Liver (tissue), 9 donors: ENCODE data around the gene HCN2. TPM values are rescaled to one million over a fixed set of nuclear protein-coding genes. Genes with fewer than 3 reads are reported as not detected.

ENCODE experiments used
- DNase-seq: peaks from one replicate; pipeline ENCODE4 v3.0.0-alpha.2; 2017; ENCODE audit warnings: low spot score
- H3K27ac ChIP-seq, 2 donors: one replicate each; pipeline ENCODE4 v1.7.0; 2013; ENCODE audit warnings: inconsistent platforms in 2 of 2, low read length in 2 of 2, control low read depth in 1 of 2, low read depth in 1 of 2, mild to moderate bottlenecking in 1 of 2
- H3K27me3 ChIP-seq, 4 donors: one replicate each; pipeline versions ENCODE4 v1.6.1 to v1.7.0; 2013; ENCODE audit warnings: low read length in 3 of 4, inconsistent platforms in 1 of 4, mild to moderate bottlenecking in 1 of 4, moderate library complexity in 1 of 4; ENCODE audit not compliant: control insufficient read depth in 4 of 4, insufficient read depth in 4 of 4
- H3K36me3 ChIP-seq, 4 donors: one replicate each; pipeline versions ENCODE4 v1.6.1 to v1.7.0; 2013; ENCODE audit warnings: low read length in 3 of 4, mild to moderate bottlenecking in 3 of 4, low read depth in 1 of 4, moderate library complexity in 1 of 4; ENCODE audit not compliant: control insufficient read depth in 4 of 4, insufficient read depth in 3 of 4
- H3K4me1 ChIP-seq, 4 donors: one replicate each; pipeline versions ENCODE4 v1.6.1 to v1.7.0; 2013; ENCODE audit warnings: low read length in 3 of 4, mild to moderate bottlenecking in 3 of 4, moderate library complexity in 1 of 4; ENCODE audit not compliant: control insufficient read depth in 4 of 4, insufficient read depth in 4 of 4
- H3K4me3 ChIP-seq, 3 donors: one replicate each; pipeline versions ENCODE4 v1.6.1 to v1.7.0; 2013; ENCODE audit warnings: low read length in 3 of 3, control low read depth in 1 of 3, low read depth in 1 of 3, mild to moderate bottlenecking in 1 of 3
- H3K9ac ChIP-seq, 2 donors: one replicate each; pipeline ENCODE4 v1.7.0; 2013; ENCODE audit warnings: low read length in 2 of 2, mild to moderate bottlenecking in 2 of 2, moderate library complexity in 2 of 2, control low read depth in 1 of 2, low read depth in 1 of 2
- H3K9me3 ChIP-seq, 4 donors: one replicate each; pipeline versions ENCODE4 v1.6.1 to v1.7.0; 2013; ENCODE audit warnings: low read length in 3 of 4; ENCODE audit not compliant: control insufficient read depth in 4 of 4
- FOXA1 ChIP-seq: IDR thresholded peaks from 2 replicates; pipeline ENCODE4 v1.6.1; 2016; ENCODE audit warnings: antibody characterized with exemption
- FOXA2 ChIP-seq: IDR thresholded peaks from 2 replicates; pipeline ENCODE4 v1.6.1; 2016; ENCODE audit warnings: antibody characterized with exemption
- GABPA ChIP-seq, 2 donors: IDR thresholded peaks in 1 of 2; conservative IDR thresholded peaks in 1 of 2; 2 replicates each; pipeline ENCODE4 v1.6.1; 2016; ENCODE audit warnings: antibody characterized with exemption in 2 of 2, mild to moderate bottlenecking in 1 of 2, moderate library complexity in 1 of 2
- HNF4A ChIP-seq, 2 donors: conservative IDR thresholded peaks; 2 replicates each; pipeline ENCODE4 v1.6.1; 2016; ENCODE audit warnings: antibody characterized with exemption in 2 of 2, mild to moderate bottlenecking in 2 of 2
- HNF4G ChIP-seq: IDR thresholded peaks from 2 replicates; pipeline ENCODE4 v1.6.1; 2016; ENCODE audit warnings: antibody characterized with exemption
- JUND ChIP-seq, 2 donors: IDR thresholded peaks; 2 replicates each; pipeline ENCODE4 v1.6.1; 2016; ENCODE audit warnings: antibody characterized with exemption in 2 of 2
- NR2F2 ChIP-seq: IDR thresholded peaks from 2 replicates; pipeline ENCODE4 v1.6.1; 2016; ENCODE audit warnings: antibody characterized with exemption
- RAD21 ChIP-seq, 2 donors: IDR thresholded peaks; 2 replicates each; pipeline ENCODE4 v1.6.1; 2016; ENCODE audit warnings: antibody characterized with exemption in 2 of 2, mild to moderate bottlenecking in 2 of 2
- RXRA ChIP-seq, 2 donors: IDR thresholded peaks; 2 replicates each; pipeline ENCODE4 v1.6.1; 2017 to 2018; ENCODE audit warnings: antibody characterized with exemption in 2 of 2, mild to moderate bottlenecking in 1 of 2
- TAF1 ChIP-seq: conservative IDR thresholded peaks from 2 replicates; pipeline ENCODE4 v1.6.1; 2016; ENCODE audit warnings: antibody characterized with exemption, mild to moderate bottlenecking
- YY1 ChIP-seq: IDR thresholded peaks from 2 replicates; pipeline ENCODE4 v1.6.1; 2016; ENCODE audit warnings: antibody characterized with exemption, mild to moderate bottlenecking
- WGBS: extraction: QIAGEN DNeasy Blood & Tissue Kit; methylation state at CpG from one replicate; pipeline ENCODE4 v1.1.7; 2013; 5-methylcytosine and 5-hydroxymethylcytosine counted together
- polyA plus RNA-seq, 2 donors: library from polyadenylated mRNA; stranded (reverse) in 1 of 2; unstranded in 1 of 2; fragments of 200-250 nt in 1 of 2; fragments of >200 nt in 1 of 2; fragmentation: Nextera tagmentation in 1 of 2; extraction: Ambion mirVana in 1 of 2; gene quantifications; one replicate each; pipeline versions ENCODE4 v1.2.1 to v1.2.3, GENCODE V29; 2013 to 2015
- total RNA-seq, 2 donors: library from RNA; depleted of rRNA; stranded (reverse); fragments of >200 nt; gene quantifications; one replicate each; pipeline ENCODE4 v1.2.3, GENCODE V29; 2014
- TF ChIP-seq, protein P1 (sequence below): fragments of 150-350 bp; IDR thresholded peaks from 2 replicates; pipeline ENCODE4 v1.5.1; 2017; ENCODE audit warnings: improper control_type of control experiment, low read depth, low read length; ENCODE audit not compliant: missing input control
- TF ChIP-seq, protein P2 (sequence below): IDR thresholded peaks from 2 replicates; pipeline ENCODE4 v1.6.1; 2016; ENCODE audit warnings: antibody characterized with exemption
- TF ChIP-seq, protein P3 (sequence below): IDR thresholded peaks from 2 replicates; pipeline ENCODE4 v1.6.1; 2016; ENCODE audit warnings: antibody characterized with exemption
- TF ChIP-seq, protein P4 (sequence below): IDR thresholded peaks from 2 replicates; pipeline ENCODE4 v1.6.1; 2016; ENCODE audit warnings: antibody characterized with exemption, mild to moderate bottlenecking
- donor health status: healthy.
- donor health status: healthy.
- donor health status: healthy.
- donor health status: healthy.
- donor health status: healthy.

Gene HCN2
- total and polyA plus RNA-seq, 4 donors = 0.05 to 0.17 (median 0.13) TPM; not detected in 1

DNA sequence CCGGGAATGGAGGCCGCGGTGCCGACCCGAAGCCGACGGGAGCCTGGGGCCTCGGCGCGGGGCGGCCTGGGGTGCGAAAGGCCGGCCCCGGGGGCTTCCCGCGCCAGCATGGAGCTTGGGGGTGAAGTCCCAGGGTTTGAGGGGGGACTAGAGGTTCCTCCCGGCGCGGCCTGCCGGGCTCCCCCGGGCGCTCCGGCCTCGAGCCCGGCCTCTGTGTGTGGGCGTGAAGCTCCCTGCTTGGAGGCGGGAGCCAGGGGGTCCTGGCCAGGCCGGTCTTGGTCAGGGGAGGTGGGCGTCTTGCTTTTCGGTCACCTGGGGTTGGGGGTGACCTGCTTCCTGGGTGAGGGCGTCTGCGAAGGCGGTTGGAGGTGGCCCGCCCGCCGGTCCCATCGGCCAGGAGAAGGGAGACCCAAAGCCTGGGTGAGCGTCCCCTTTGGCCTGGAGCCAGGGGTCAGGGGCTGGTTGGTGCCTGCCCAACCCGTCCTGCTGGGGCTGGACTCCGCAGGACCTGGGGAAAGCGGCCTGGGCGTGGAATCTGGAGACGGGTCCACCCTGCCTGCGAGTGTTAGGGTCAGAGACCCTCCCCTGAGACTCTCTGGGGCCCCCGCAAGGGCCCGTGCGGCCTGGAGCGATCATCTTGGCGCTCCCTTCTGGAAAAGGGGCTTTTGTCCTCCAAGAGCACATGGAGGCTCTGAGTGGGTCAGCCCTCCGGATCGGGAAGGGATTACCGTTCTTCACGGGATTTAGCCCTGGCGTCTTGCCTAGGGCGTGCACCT is 16.8 kb upstream of the HCN2 start:
- Histone ChIP-seq H3K4me3 (peak overlapping the region; percentile 59 to 95 (median 65)), H3K4me1 (peaks cover 23 to 40% (median 34%) of the 10 kb centered on the region in 4 donors), H3K9ac (peak overlapping the region; percentile 82 to 83), H3K27ac (peak overlapping the region; percentile 84 to 94), H3K27me3 (no peaks in the 10 kb centered on the region), H3K36me3 (peaks cover 0 to 1% (median 0%) of the 10 kb centered on the region in 4 donors), H3K9me3 (no peaks in the 10 kb centered on the region)
- peak; percentile 71 for DNase-seq
- TF ChIP-seq, protein P1, sequence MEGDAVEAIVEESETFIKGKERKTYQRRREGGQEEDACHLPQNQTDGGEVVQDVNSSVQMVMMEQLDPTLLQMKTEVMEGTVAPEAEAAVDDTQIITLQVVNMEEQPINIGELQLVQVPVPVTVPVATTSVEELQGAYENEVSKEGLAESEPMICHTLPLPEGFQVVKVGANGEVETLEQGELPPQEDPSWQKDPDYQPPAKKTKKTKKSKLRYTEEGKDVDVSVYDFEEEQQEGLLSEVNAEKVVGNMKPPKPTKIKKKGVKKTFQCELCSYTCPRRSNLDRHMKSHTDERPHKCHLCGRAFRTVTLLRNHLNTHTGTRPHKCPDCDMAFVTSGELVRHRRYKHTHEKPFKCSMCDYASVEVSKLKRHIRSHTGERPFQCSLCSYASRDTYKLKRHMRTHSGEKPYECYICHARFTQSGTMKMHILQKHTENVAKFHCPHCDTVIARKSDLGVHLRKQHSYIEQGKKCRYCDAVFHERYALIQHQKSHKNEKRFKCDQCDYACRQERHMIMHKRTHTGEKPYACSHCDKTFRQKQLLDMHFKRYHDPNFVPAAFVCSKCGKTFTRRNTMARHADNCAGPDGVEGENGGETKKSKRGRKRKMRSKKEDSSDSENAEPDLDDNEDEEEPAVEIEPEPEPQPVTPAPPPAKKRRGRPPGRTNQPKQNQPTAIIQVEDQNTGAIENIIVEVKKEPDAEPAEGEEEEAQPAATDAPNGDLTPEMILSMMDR = no peak
- TF ChIP-seq YY1 (no peak), FOXA1 (no peak), HNF4G (no peak), NR2F2 (no peak), FOXA2 (no peak), RXRA (IDR thresholded peaks at IDR 0.05) (no peak), HNF4A (conservative IDR thresholded peaks at IDR 0.05) (no peak), RAD21 (IDR thresholded peaks at IDR 0.05) (no peak), TAF1 (no peak), JUND (IDR thresholded peaks at IDR 0.05) (no peak)
- TF ChIP-seq, protein P2, sequence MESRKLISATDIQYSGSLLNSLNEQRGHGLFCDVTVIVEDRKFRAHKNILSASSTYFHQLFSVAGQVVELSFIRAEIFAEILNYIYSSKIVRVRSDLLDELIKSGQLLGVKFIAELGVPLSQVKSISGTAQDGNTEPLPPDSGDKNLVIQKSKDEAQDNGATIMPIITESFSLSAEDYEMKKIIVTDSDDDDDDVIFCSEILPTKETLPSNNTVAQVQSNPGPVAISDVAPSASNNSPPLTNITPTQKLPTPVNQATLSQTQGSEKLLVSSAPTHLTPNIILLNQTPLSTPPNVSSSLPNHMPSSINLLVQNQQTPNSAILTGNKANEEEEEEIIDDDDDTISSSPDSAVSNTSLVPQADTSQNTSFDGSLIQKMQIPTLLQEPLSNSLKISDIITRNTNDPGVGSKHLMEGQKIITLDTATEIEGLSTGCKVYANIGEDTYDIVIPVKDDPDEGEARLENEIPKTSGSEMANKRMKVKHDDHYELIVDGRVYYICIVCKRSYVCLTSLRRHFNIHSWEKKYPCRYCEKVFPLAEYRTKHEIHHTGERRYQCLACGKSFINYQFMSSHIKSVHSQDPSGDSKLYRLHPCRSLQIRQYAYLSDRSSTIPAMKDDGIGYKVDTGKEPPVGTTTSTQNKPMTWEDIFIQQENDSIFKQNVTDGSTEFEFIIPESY = no peak
- TF ChIP-seq, protein P3, sequence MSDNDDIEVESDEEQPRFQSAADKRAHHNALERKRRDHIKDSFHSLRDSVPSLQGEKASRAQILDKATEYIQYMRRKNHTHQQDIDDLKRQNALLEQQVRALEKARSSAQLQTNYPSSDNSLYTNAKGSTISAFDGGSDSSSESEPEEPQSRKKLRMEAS = no peak
- WGBS = under 1% methylated on average over 55 of the region's 55 CpGs

DNA sequence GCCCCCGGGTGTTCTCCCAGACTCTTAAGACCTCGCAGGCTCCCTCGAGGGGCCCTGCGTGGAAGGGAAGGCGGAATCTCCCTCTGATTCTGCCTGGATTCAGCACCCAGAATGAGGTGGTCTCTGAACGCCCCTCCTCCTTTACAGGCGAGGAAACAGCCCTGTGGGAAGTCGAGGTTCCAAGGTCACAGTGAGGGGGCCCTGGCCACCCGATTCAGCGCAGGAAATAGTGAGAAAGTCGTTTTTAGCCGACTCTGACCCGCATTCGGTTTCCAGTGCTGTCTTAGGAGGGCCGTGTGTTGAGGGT is 16.2 kb upstream of the HCN2 start:
- peaks cover 23 to 40% (median 34%) of the 10 kb centered on the region in 4 donors for H3K4me1 ChIP-seq
- WGBS = 10% methylated on average over 15 of the region's 15 CpGs
- peak overlapping the region; percentile 43 to 83 for H3K9ac ChIP-seq
- H3K4me3 ChIP-seq = peak overlapping the region; percentile 59 to 95 (median 65)
- no peak for TF ChIP-seq NR2F2
- no peak for TF ChIP-seq RXRA (IDR thresholded peaks at IDR 0.05)
- TF ChIP-seq HNF4A (conservative IDR thresholded peaks at IDR 0.05) = no peak
- TF ChIP-seq, protein P4, sequence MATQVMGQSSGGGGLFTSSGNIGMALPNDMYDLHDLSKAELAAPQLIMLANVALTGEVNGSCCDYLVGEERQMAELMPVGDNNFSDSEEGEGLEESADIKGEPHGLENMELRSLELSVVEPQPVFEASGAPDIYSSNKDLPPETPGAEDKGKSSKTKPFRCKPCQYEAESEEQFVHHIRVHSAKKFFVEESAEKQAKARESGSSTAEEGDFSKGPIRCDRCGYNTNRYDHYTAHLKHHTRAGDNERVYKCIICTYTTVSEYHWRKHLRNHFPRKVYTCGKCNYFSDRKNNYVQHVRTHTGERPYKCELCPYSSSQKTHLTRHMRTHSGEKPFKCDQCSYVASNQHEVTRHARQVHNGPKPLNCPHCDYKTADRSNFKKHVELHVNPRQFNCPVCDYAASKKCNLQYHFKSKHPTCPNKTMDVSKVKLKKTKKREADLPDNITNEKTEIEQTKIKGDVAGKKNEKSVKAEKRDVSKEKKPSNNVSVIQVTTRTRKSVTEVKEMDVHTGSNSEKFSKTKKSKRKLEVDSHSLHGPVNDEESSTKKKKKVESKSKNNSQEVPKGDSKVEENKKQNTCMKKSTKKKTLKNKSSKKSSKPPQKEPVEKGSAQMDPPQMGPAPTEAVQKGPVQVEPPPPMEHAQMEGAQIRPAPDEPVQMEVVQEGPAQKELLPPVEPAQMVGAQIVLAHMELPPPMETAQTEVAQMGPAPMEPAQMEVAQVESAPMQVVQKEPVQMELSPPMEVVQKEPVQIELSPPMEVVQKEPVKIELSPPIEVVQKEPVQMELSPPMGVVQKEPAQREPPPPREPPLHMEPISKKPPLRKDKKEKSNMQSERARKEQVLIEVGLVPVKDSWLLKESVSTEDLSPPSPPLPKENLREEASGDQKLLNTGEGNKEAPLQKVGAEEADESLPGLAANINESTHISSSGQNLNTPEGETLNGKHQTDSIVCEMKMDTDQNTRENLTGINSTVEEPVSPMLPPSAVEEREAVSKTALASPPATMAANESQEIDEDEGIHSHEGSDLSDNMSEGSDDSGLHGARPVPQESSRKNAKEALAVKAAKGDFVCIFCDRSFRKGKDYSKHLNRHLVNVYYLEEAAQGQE = no peak
- TF ChIP-seq RAD21 (IDR thresholded peaks at IDR 0.05) = no peak
- no peak for TF ChIP-seq GABPA (IDR thresholded peaks at IDR 0.05 in 1 of 2, conservative IDR thresholded peaks at IDR 0.05 in 1 of 2)
- TF ChIP-seq TAF1 = no peak
- TF ChIP-seq HNF4G = no peak
- TF ChIP-seq YY1 = no peak
- TF ChIP-seq, protein P1 = no peak
- no peaks in the 10 kb centered on the region for H3K9me3 ChIP-seq
- H3K27ac ChIP-seq = peak overlapping the region; percentile 84 to 94
- no peak for DNase-seq
- peaks cover 0 to 2% (median 1%) of the 10 kb centered on the region in 4 donors for H3K36me3 ChIP-seq
- H3K27me3 ChIP-seq = no peaks in the 10 kb centered on the region
